ENCODE results near the gene EMILIN1. TPM values are rescaled to one million over a fixed set of nuclear protein-coding genes. Genes with fewer than 3 reads are reported as not detected.

EMILIN1 gene
- total RNA-seq, 1 donor, result 81.3 TPM

DNA sequence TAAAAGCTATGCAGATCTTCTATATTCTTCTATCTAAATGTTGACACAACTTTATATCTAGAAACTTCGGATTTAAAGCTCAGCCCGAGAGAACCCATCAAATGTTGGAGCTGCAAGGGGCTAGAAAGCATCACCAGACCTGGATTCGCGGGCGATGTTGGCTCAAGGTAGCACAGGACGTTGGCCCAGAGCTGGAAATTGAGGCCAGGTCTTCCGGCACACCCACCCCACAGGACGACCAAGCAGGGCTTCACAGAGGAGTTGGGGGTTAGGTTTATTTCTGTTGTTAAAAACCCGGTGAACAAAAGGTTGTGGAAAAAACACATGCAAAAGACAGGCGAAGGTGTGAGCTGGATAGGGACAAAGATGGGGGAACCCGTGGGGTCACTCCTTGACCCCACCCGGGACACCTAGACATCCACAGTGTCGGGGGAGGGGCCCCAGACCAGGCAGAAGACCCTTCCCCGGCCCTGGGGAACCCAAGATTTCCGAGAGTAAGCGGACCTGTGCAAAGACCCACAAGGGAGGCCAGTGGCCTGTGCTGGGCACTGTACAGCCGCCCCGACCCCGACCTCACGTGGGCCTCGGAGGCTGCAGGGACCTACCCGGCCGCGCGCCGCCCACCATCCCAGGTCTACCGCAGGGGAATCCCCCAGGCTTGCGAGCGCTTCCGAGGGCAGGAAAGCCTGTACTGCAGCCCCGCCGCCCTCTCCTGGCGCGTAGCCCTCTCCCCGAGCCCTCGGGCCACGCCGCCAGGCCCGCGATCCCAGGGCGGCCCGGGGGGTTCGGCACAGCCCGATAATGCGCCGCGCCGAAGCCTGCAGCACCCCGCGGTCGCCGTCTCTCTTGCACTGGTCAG is 28.8 kb upstream of the EMILIN1 start:
- TF ChIP-seq, protein P1, sequence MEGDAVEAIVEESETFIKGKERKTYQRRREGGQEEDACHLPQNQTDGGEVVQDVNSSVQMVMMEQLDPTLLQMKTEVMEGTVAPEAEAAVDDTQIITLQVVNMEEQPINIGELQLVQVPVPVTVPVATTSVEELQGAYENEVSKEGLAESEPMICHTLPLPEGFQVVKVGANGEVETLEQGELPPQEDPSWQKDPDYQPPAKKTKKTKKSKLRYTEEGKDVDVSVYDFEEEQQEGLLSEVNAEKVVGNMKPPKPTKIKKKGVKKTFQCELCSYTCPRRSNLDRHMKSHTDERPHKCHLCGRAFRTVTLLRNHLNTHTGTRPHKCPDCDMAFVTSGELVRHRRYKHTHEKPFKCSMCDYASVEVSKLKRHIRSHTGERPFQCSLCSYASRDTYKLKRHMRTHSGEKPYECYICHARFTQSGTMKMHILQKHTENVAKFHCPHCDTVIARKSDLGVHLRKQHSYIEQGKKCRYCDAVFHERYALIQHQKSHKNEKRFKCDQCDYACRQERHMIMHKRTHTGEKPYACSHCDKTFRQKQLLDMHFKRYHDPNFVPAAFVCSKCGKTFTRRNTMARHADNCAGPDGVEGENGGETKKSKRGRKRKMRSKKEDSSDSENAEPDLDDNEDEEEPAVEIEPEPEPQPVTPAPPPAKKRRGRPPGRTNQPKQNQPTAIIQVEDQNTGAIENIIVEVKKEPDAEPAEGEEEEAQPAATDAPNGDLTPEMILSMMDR (IDR thresholded peaks at IDR 0.05; ENCODE audit: insufficient read depth, low read length), result no peak
- DNase-seq (ENCODE audit: low read depth), result no peak
- H3K4me3 ChIP-seq (ENCODE audit: low read depth, low read length), result peak overlapping the region; percentile 86

DNA sequence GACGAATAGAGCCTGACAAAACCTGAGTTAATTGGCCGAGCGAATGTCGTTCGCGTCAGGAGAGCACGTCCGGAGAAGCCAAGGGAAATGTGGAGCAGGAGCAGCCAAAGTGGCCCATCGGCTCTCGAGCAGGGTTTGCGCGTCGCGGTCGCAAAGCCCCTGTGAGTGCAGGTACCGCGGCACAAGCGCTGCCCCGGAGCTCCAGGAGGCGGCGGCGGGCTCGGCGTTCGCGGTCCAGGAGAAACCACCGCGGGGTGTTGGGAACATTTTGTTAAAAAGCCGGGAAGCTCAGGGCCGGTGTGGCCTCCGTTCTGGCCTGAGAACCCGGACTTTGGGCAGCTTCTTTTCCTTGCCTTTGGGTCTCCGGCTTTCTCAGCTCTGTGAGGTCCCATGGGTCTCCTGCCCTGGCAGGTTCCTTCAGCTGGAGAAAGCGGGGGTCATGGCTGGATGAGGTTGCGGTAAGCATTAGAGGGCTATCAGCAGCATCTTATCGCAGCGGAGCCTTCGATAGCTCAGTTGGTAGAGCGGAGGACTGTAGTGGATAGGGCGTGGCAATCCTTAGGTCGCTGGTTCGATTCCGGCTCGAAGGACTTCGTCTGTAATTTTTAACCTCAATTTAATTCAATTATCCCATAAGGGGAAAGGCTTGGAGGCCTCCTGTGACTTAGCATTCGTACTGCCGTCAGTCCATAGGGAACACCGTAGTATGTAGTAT is 28.0 kb upstream of the EMILIN1 start:
- peak overlapping the region; percentile 87 for H3K4me3 ChIP-seq (ENCODE audit: low read depth, low read length)
- DNase-seq (ENCODE audit: low read depth), result peak; percentile 99
- TF ChIP-seq, protein P1 (IDR thresholded peaks at IDR 0.05; ENCODE audit: insufficient read depth, low read length), result peak; percentile 62

DNA sequence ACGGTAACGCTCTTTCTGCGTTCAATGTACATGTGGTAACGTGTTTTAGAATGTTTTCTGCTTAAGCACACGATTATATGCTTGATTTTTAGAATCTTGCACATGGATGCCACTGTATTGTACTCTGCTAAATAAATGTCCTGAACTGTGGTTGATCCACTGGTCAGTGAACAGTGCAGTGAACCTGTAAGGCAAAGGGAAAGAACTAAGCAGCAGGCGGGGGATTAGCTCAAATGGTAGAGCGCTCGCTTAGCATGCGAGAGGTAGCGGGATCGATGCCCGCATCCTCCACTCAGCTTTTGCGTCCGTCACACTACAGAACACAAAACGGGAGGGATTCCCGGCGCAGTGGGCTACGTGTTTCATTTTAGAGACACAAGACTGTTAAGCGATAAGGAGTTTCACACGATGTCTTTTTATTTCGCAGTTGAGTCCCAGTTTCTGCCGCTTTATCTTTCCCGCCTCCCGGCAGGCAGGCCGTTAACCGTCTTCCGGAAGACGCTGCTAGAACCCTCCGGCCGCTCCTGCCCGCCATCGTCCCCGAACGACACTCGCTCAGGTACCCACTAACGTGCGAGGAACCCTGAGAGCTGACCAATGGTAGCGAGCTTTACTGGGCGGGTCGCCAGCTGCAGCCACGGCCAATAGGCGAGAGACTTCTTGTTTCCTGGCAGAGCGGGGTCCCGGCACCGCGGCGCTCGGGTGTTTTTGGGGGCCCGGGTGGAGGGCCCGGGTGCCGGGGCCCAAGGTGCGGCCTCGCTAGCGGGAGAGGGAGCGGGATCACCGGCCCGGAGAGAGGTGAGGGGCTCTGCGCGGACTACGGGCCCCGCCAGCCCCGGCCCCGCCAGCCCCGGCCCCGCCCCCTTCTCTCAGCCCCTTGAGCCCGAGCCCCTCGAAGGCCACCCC is 27.2 kb upstream of the EMILIN1 start, which contains the start of gene AGBL5:
AGBL5 (plus strand) TSS at position 673 of the 906 bp plus-strand sequence. CDS start 1,291 bp downstream, outside the sequence.
- TF ChIP-seq, protein P1 (IDR thresholded peaks at IDR 0.05; ENCODE audit: insufficient read depth, low read length), result no peak
- peak within 1 kb of the TSS; percentile 87 for H3K4me3 ChIP-seq (ENCODE audit: low read depth, low read length)
- DNase-seq (ENCODE audit: low read depth), result peak; percentile 94

DNA sequence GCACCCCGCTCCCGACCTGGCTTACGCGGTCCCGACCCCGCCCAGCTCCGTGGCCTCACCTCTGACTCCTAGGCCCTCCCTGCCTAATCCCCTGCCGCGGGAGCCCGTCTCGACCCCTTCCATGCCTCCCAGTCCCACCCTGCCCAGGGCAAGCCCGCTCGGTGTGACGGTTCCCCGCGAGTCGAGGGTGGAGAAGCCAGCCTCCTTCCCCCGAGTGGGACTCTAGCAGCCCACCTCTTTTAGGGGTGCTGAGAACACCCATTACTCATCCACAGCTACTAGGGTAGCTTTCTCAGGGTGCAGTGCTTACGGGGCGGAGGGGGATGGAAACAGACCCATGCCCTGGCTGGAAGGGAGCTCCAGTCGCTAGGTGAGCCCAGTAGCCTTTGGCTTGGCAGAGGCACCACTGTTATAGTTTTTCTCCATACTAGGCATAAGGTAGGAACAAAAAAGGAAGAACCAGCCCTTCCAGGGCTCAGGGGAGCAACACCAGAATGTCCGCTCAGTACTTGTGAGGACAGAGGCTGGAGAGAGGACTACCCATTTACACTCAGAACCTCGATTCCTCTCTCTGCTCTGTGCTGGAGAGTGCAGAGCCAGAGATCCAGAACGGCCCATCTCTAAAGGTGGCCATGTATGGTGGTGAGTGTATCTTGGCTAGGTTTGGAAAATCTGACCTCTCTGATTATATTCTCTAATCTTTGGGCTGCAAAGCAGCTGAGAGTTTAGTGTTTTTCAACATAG is 26.3 kb upstream of the EMILIN1 start:
- peak overlapping the region; percentile 87 for H3K4me3 ChIP-seq (ENCODE audit: low read depth, low read length)
- TF ChIP-seq, protein P1 (IDR thresholded peaks at IDR 0.05; ENCODE audit: insufficient read depth, low read length), result no peak
- DNase-seq (ENCODE audit: low read depth), result no peak

DNA sequence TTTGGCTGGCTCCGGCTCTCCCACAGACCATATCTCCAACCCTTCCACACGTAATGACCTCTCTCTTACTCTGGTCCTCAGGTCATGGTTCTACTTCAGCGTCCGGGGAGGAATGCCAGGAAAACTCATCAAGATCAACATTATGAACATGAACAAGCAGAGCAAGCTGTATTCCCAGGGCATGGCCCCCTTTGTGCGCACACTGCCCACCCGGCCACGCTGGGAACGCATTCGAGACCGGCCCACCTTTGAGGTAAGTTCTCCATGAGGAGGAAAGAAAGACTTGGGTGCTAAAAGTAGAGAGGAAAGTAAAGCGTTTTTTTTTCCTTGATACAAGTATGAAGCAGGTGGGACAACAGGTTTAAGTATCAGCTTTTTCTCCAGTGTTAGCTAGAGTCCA is 25.1 kb upstream of the EMILIN1 start:
- TF ChIP-seq, protein P1 (IDR thresholded peaks at IDR 0.05; ENCODE audit: insufficient read depth, low read length), result no peak
- H3K4me3 ChIP-seq (ENCODE audit: low read depth, low read length), result no peak overlapping the region
- DNase-seq (ENCODE audit: low read depth), result no peak

All from fibroblast of the aortic adventitia (primary cell).